Measurements from ENCODE around the gene NR2C2AP.
"Not testable (repeated sequence)": the region's sequence is repeated elsewhere in the genome, so short reads cannot be mapped to it uniquely, and the experiment has no call there.

- not testable (repeated sequence) for TF ChIP-seq CTCF (conservative IDR thresholded peaks at IDR 0.05); ZFX (IDR thresholded peaks at IDR 0.05)
These were observed 30.0 kb downstream of the NR2C2AP start for GRCh38 chr19:19173243-19173642.
